ENCODE results near the gene PCGF2.
A peak's percentile ranks its signal among the peaks of the same experiment; 100 is the strongest.
"Not testable (repeated sequence)": the region's sequence is repeated elsewhere in the genome, so short reads cannot be mapped to it uniquely, and the experiment has no call there.

Gene PCGF2

GRCh38 chr17:38740044-38740443, 8.1 kb downstream of the PCGF2 start:
- no peak overlapping the region for H3K4me3 ChIP-seq (ENCODE audit: low read length)
- no peak for DNase-seq (ENCODE audit: low read depth, low spot score)

GRCh38 chr17:38739305-38739704, 8.8 kb downstream of the PCGF2 start:
- no peak overlapping the region for H3K4me3 ChIP-seq (ENCODE audit: low read length)
- DNase-seq (ENCODE audit: low read depth, low spot score): no peak

- no peak for DNase-seq (ENCODE audit: low read depth, low spot score)
- no peak overlapping the region for H3K4me3 ChIP-seq (ENCODE audit: low read length)
These were observed 9.4 kb downstream of the PCGF2 start for GRCh38 chr17:38738686-38739085.

- H3K4me3 ChIP-seq (ENCODE audit: low read length): no peak overlapping the region
These were observed 10.0 kb downstream of the PCGF2 start for GRCh38 chr17:38738007-38738662.

DNA sequence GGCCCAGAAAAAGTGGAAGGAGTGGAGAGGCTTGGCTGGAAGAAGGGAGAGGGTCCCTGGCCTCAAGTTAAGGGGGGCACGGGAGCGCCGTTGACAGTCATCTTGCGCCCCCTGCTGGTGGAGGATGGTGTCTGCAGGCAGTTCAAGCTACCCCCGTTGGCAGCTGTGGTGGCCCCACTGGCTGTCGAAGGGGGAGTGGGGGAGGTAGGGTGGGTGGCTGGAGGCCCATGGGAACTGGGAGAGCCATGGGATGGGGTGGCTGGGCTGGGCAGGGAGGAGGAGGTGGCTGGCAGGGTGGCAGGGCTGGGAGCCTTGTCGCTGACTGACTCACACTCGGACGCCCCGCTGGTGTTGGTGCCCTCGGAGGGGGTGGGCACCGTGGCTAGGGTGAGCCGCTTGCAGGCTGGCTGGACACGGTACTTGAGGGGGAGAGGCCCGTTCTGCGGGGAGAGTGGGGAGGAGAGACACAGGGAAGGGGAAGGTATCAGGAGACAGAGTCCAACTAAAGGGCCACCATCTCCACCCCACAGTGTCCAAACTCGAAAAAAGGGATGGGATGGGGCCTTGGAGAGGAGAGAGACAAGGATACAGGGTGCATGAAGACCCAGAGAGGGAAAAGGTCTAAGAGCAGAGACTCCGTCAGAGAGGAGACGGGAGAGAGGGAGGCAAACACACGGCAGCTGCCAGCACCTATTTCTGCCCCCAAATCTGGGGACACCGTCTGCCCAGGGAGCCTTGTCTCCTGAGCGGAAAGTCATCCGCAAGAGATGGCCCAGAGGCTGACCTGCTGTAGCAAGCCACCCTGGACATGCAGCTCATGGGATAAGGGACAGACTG, 12.8 kb downstream of the PCGF2 start:
- DNase-seq (ENCODE audit: low read depth, low spot score): no peak
- H3K4me3 ChIP-seq (ENCODE audit: low read length): no peak overlapping the region

More at GRCh38 chr17:38738007-38738662, 10.0 kb downstream of the PCGF2 start:
- DNase-seq (ENCODE audit: low read depth, low spot score): no peak

GRCh38 chr17:38733982-38734973, 13.9 kb downstream of the PCGF2 start:
- no peak for DNase-seq (ENCODE audit: low read depth, low spot score)
- no peak overlapping the region for H3K4me3 ChIP-seq (ENCODE audit: low read length)

GRCh38 chr17:38733282-38733981, 14.7 kb downstream of the PCGF2 start:
- no peak for DNase-seq (ENCODE audit: low read depth, low spot score)

GRCh38 chr17:38732376-38733281, 15.5 kb downstream of the PCGF2 start:
- no peak overlapping the region for H3K4me3 ChIP-seq (ENCODE audit: low read length)
- no peak for DNase-seq (ENCODE audit: low read depth, low spot score)

More at GRCh38 chr17:38733282-38733981, 14.7 kb downstream of the PCGF2 start:
- H3K4me3 ChIP-seq (ENCODE audit: low read length): no peak overlapping the region

- peak overlapping the region; percentile 94 for H3K4me3 ChIP-seq (ENCODE audit: low read length)
- DNase-seq (ENCODE audit: low read depth, low spot score): no peak
These were observed 16.4 kb downstream of the PCGF2 start for GRCh38 chr17:38731526-38732294.

GRCh38 chr17:38730526-38731379, 17.4 kb downstream of the PCGF2 start:
- H3K4me3 ChIP-seq (ENCODE audit: low read length): peak overlapping the region; percentile 94
- no peak for DNase-seq (ENCODE audit: low read depth, low spot score)

- DNase-seq (ENCODE audit: low read depth, low spot score): peak; percentile 76
These were observed 18.1 kb downstream of the PCGF2 start, which contains the start of gene CISD3 for GRCh38 chr17:38729886-38730525. Gene CISD3, plus strand, starts transcription at chr17:38730341. Its CDS starts 18 bp downstream, at chr17:38730359.

DNA sequence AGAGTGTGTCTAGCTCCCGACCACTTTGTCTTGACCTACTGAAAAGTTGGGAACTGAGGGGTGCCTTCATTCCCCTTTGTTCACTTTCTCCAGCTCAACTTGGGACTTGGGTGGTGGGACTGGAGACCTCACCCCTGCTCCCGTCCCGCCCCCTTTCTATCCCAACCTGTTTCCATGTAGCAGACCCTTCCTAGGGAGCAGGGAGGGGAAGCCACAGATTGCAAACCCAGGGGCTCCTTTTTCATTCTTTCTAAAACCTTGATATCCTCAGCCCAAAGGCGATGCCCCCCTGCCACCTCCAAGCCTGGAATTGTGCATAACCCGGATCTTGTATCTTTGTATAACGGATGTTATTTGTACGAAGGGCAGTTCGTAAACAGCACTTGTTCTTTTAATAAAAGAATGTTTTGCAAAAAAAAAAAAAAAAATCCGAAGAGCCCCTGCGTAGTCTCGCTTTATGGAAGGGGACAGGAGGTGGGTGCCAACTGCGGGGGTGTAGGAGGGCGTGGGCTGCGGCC, 18.7 kb downstream of the PCGF2 start:
- DNase-seq (ENCODE audit: low read depth, low spot score): no peak
- peak overlapping the region; percentile 45 for H3K4me3 ChIP-seq (ENCODE audit: low read length)

More at GRCh38 chr17:38729886-38730525, 18.1 kb downstream of the PCGF2 start, which contains the start of gene CISD3:
- peak within 1 kb of the TSS; percentile 94 for H3K4me3 ChIP-seq (ENCODE audit: low read length)

DNA sequence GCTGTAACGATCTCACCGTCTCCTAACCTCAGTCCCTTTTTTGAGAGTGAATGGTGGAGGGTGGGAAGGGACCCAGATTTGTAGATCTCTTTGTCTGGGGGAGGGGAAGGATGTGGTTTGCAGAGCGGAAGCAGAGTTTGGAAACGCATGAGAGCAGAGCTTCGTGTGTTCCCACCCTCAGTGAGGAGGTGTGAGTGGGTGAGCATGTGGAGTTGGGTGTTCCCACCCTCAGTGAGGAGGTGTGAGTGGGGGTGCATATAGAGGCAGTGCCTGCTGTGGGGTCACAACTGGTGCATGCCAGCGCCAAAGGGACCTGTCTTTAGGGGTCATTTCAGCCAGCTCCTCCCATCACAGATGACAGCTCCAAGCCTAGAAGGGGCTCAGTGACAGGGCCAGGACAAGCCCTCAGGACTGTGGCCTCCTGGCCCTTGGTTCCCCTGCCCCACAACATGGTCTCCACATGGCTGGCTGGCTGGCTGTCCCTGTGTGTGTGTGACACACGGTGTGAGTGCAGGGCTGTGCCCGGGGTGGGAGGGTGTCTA, 19.8 kb downstream of the PCGF2 start:
- H3K4me3 ChIP-seq (ENCODE audit: low read length): no peak overlapping the region
- DNase-seq (ENCODE audit: low read depth, low spot score): peak; percentile 98

DNA sequence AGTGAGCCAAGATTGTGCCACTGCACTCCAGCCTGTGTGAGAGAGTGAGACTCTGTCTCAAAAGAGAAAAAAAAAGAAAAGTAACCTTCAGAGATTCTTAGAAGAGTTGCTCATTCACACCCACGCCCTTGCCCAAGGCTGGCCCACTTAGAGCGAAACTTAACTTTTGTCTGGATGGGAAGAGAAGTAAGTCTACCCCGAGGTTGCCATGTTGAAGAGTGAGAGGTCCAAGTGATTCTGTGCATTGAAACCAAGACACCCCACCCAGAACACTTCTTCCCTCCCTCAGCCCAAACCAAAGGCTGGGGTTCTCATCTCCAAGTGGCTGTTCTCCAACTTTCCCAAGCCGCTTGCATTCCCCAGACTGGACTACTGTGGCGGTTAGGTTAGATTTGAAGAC, 20.4 kb downstream of the PCGF2 start:
- H3K4me3 ChIP-seq (ENCODE audit: low read length): peak overlapping the region; percentile 20; the same call in 1 of the 2 replicates
- DNase-seq (ENCODE audit: low read depth, low spot score): no peak

DNA sequence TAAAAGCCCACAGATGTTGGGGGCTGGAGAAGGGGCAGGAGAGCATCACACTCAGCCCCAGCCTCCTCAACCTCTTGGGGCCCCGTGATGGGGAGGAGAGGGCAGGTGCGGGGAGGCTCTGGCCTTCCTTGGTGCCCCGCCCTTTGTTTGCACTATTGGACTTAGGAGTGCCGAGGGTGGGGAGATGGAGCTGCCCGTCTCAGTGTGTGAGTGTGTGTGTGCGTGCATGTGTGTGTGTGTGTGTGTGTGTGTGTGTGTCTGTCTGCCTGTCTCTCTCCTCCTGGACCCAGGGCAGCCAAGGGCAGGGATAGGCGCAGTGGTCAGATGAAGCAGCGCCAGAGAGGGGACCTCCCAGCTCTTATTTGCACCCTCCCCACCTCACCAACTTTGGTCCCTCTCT, 22.0 kb downstream of the PCGF2 start:
- not testable (repeated sequence) for H3K4me3 ChIP-seq (ENCODE audit: low read length); DNase-seq (ENCODE audit: low read depth, low spot score)

Data from Jurkat, Clone E6-1 (cell line).